Measurements from ENCODE around the gene IFI35.

DNA sequence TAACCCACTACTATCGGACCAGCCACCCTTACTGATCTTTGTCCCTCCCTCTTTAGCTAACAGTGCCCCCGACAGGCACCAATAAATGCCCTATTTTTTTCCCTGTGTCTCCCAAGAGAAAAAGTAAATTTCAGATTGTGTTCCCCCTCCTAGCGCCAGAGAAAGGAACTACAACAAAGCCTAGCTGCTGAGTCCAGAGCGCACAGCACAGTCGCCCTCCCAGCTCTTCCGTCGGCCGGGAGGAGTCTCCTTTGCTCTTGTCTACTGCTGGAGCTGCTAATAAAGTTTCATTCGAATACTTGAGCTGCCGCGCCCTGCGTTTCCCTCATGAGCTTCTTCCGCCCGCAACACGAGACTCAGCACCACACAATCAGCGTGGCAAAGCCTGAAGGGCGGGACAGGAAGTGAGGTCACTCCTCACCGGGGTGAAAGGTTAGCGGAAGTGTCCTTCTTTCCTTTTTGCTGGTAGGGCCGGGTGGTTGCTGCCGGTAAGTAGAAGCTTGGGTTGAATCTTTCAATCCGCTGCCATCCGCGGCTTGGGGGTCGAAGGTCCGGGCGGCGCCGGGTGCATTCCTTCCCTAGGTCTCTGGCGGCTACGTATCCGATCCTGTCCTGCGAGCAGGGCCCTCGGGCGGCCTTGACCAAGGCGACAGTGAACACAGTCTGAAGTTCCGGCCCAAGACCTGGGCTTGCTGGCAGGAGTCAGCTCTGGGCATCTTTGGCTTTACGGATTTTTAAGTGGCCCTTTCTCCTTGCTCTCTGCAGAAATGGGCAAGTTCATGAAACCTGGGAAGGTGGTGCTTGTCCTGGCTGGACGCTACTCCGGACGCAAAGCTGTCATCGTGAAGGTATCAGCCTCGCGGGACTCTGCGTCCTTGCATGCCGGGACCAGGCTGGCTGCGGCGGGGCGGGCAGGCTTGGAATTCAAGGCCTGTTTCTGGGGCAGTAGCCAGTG lies 8.3 kb upstream of the IFI35 start, which contains the start of gene RPL27:
- peak; percentile 96 for TF ChIP-seq BHLHE40 (IDR thresholded peaks at IDR 0.05; ENCODE audit: low read length)
- peak; percentile 98 for TF ChIP-seq TBP (optimal IDR thresholded peaks at IDR 0.05; ENCODE audit: low read depth, low read length)
- no peak for TF ChIP-seq ZNF146 (CRISPR knock-in tag; IDR thresholded peaks at IDR 0.05; ENCODE audit: unreplicated experiment)
- TF ChIP-seq CTCF (IDR thresholded peaks at IDR 0.05 in 2 of 3, conservative IDR thresholded peaks at IDR 0.05 in 1 of 3; ENCODE audit: insufficient read depth in 2 of 3, low read depth in 1 of 3, low read length in 3 of 3): peak; percentile 92 to 96 (median 95)
- peak; percentile 83 for TF ChIP-seq KDM5B (IDR thresholded peaks at IDR 0.05; ENCODE audit: insufficient replicate concordance, low read depth, low read length)
- TF ChIP-seq RB1 (IDR thresholded peaks at IDR 0.05; ENCODE audit: low read depth): peak; percentile 88
- peak; percentile 86 for TF ChIP-seq SMAD4 (CRISPR knock-in tag; conservative IDR thresholded peaks at IDR 0.05)
- peak; percentile 98 for TF ChIP-seq ZKSCAN1 (IDR thresholded peaks at IDR 0.05; ENCODE audit: low read depth, low read length)
- TF ChIP-seq POLR2AphosphoS5 (IDR thresholded peaks at IDR 0.05; ENCODE audit: control insufficient read depth, insufficient read depth, low read depth, low read length): peak; percentile 97
- no peak for TF ChIP-seq SAFB2 (IDR thresholded peaks at IDR 0.05; ENCODE audit: borderline replicate concordance, low read depth, low read length, severe bottlenecking)
- no peak for TF ChIP-seq ZNF449 (CRISPR knock-in tag; IDR thresholded peaks at IDR 0.05)
- TF ChIP-seq POLR2A (conservative IDR thresholded peaks at IDR 0.05): peak; percentile 99
- TF ChIP-seq ZNF274 (IDR thresholded peaks at IDR 0.05; ENCODE audit: borderline replicate concordance, low read depth, low read length): no peak
- TF ChIP-seq SRF (CRISPR knock-in tag; IDR thresholded peaks at IDR 0.05): peak in 1 of 2 experiments; percentile 83; a peak in 1 of 4 replicates
